Epithelial cell of esophagus (primary cell): Measurements from ENCODE around the gene AMOTL1.

Experiments used
- DNase-seq: peaks from one replicate; pipeline ENCODE4 v3.0.0; 2010; ENCODE audit warnings: low read depth
- H3K4me3 ChIP-seq: 2 replicates; pipeline ENCODE4 v1.5.1; 2011; ENCODE audit warnings: mild to moderate bottlenecking, low read length, control low read depth
- CTCF ChIP-seq: IDR thresholded peaks from 2 replicates; pipeline ENCODE4 v1.5.1; 2011; ENCODE audit warnings: low read depth, mild to moderate bottlenecking, low read length, control low read depth, inconsistent platforms; ENCODE audit not compliant: insufficient read depth; ENCODE audit errors: missing control alignments

AMOTL1 gene

GRCh38 chr11:94795476-94796189 is 27.5 kb downstream of the AMOTL1 start:
- no peak for DNase-seq
- H3K4me3 ChIP-seq = no peak overlapping the region
- TF ChIP-seq CTCF = no peak

GRCh38 chr11:94796190-94796580 is 28.0 kb downstream of the AMOTL1 start:
- H3K4me3 ChIP-seq = no peak overlapping the region
- TF ChIP-seq CTCF = no peak
- no peak for DNase-seq

GRCh38 chr11:94796863-94797262 is 28.7 kb downstream of the AMOTL1 start:
- H3K4me3 ChIP-seq = no peak overlapping the region
- no peak for DNase-seq
- no peak for TF ChIP-seq CTCF

- no peak for DNase-seq
- TF ChIP-seq CTCF = no peak
- no peak overlapping the region for H3K4me3 ChIP-seq
These were observed 31.6 kb downstream of the AMOTL1 start for GRCh38 chr11:94799726-94800125.

GRCh38 chr11:94800414-94800813 is 32.3 kb downstream of the AMOTL1 start:
- DNase-seq = no peak
- H3K4me3 ChIP-seq = no peak overlapping the region
- no peak for TF ChIP-seq CTCF

GRCh38 chr11:94801866-94802460 is 33.8 kb downstream of the AMOTL1 start:
- H3K4me3 ChIP-seq = no peak overlapping the region
- no peak for DNase-seq
- no peak for TF ChIP-seq CTCF

GRCh38 chr11:94802501-94802900 is 34.3 kb downstream of the AMOTL1 start:
- no peak for DNase-seq
- H3K4me3 ChIP-seq = no peak overlapping the region
- TF ChIP-seq CTCF = no peak
